SK-N-SH (cell line): ENCODE data around the gene GPATCH1. TPM values are rescaled to one million over a fixed set of nuclear protein-coding genes. Genes with fewer than 3 reads are reported as not detected.

Experiments
- CTCF ChIA-PET: fragments of 300-600, 350-600 bp; formaldehyde crosslinking; extraction: SDS; loops from one replicate; lab custom pipeline; 2021; lab: Yijun Ruan, JAX
- POLR2A ChIA-PET: fragments of 350-600 bp; sonication (Branson Sonifier 250); formaldehyde crosslinking; extraction: SDS; loops from one replicate; lab custom pipeline; 2020; ENCODE audit warnings: antibody characterized with exemption, inconsistent platforms; lab: Yijun Ruan, JAX
- DNase-seq: peaks from one replicate; pipeline ENCODE4 v3.0.0; 2012
- H2AFZ ChIP-seq: fragments of 200-600 bp; sonication (generic); 2 replicates; pipeline ENCODE4 v1.8.1; 2016; ENCODE audit warnings: antibody characterized with exemption, mild to moderate bottlenecking, low read depth
- H3F3A ChIP-seq: fragments of 200-600 bp; sonication (generic); replicated peaks from 2 replicates; pipeline ENCODE3; 2016; ENCODE audit warnings: antibody characterized with exemption, mild to moderate bottlenecking; ENCODE audit not compliant: insufficient read depth
- H3K27ac ChIP-seq, 2 experiments: fragments of 200-500 bp in 1 of 2; fragments of 200-600 bp in 1 of 2; sonication (Bioruptor generic) in 1 of 2; sonication (generic), shearing (Covaris generic) in 1 of 2; 2 replicates each; pipeline versions ENCODE4 v1.5.1 to v1.6.1; 2014 to 2016; ENCODE audit warnings: low read depth in 2 of 2, inconsistent platforms in 1 of 2, low read length in 1 of 2, mild to moderate bottlenecking in 1 of 2, mixed read lengths in 1 of 2
- H3K27me3 ChIP-seq: fragments of 200-600 bp; sonication (generic), shearing (Covaris generic); 2 replicates; pipeline ENCODE4 v1.6.1; 2016; ENCODE audit warnings: mixed run types; ENCODE audit not compliant: insufficient read depth
- H3K36me3 ChIP-seq, 2 experiments: fragments of 200-500 bp in 1 of 2; fragments of 200-600 bp in 1 of 2; sonication (Bioruptor generic) in 1 of 2; sonication (generic) in 1 of 2; replicated peaks in 1 of 2; 2 replicates each; pipeline versions ENCODE3 to v1.5.1; 2014 to 2016; ENCODE audit warnings: low read length in 1 of 2, mild to moderate bottlenecking in 1 of 2; ENCODE audit not compliant: insufficient read depth in 2 of 2, control insufficient read depth in 1 of 2
- H3K4me1 ChIP-seq, 2 experiments: fragments of 200-500 bp in 1 of 2; fragments of 200-600 bp in 1 of 2; sonication (Bioruptor generic) in 1 of 2; sonication (generic), shearing (Covaris generic) in 1 of 2; 2 replicates each; pipeline versions ENCODE4 v1.5.1 to v1.6.1; 2014 to 2016; ENCODE audit warnings: low read depth in 1 of 2, low read length in 1 of 2, mixed run types in 1 of 2; ENCODE audit not compliant: insufficient read depth in 2 of 2, control insufficient read depth in 1 of 2
- H3K4me2 ChIP-seq: fragments of 200-600 bp; sonication (generic), shearing (Covaris generic); 2 replicates; pipeline ENCODE4 v1.6.1; 2017; ENCODE audit warnings: mixed run types
- H3K4me3 ChIP-seq, 2 experiments: fragments of 200-500 bp in 1 of 2; fragments of 200-600 bp in 1 of 2; sonication (Bioruptor generic) in 1 of 2; sonication (generic), shearing (Covaris generic) in 1 of 2; 2 replicates each; pipeline versions ENCODE4 v1.5.1 to v1.8.1; 2014 to 2016; ENCODE audit warnings: low read depth in 2 of 2, inconsistent platforms in 1 of 2, low read length in 1 of 2, mild to moderate bottlenecking in 1 of 2, mixed read lengths in 1 of 2, moderate library complexity in 1 of 2
- H3K79me2 ChIP-seq: fragments of 200-600 bp; sonication (generic); 2 replicates; pipeline ENCODE4 v1.8.1; 2017; ENCODE audit warnings: mild to moderate bottlenecking; ENCODE audit not compliant: insufficient read depth
- H3K9ac ChIP-seq: fragments of 200-600 bp; sonication (generic); 2 replicates; pipeline ENCODE4 v1.6.1; 2017; ENCODE audit warnings: mixed run types
- H3K9me2 ChIP-seq: fragments of 200-600 bp; sonication (generic); 2 replicates; pipeline ENCODE4 v1.6.1; 2017; ENCODE audit warnings: mixed run types
- H3K9me3 ChIP-seq: fragments of 200-600 bp; sonication (generic); 2 replicates; pipeline ENCODE4 v1.6.1; 2017; ENCODE audit warnings: mixed run types, mild to moderate bottlenecking, moderate library complexity
- H4K20me1 ChIP-seq: fragments of 200-600 bp; sonication (generic); 2 replicates; pipeline ENCODE4 v1.6.1; 2017; ENCODE audit warnings: mild to moderate bottlenecking, mixed run types; ENCODE audit not compliant: insufficient read depth
- CHD2 ChIP-seq: fragments of 150-350 bp; IDR thresholded peaks from 2 replicates; pipeline ENCODE4 v1.6.1; 2018; ENCODE audit warnings: low read length; ENCODE audit not compliant: partially characterized antibody
- CTCF ChIP-seq: fragments of 200-600 bp; sonication (generic); IDR thresholded peaks from 2 replicates; pipeline ENCODE4 v1.6.1; 2017; ENCODE audit warnings: antibody characterized with exemption, mild to moderate bottlenecking, moderate library complexity
- ELF1 ChIP-seq: IDR thresholded peaks from 2 replicates; pipeline ENCODE4 v1.4.0; 2012
- EZH2phosphoT487 ChIP-seq: fragments of 200-600 bp; sonication (generic); IDR thresholded peaks from 2 replicates; pipeline ENCODE4 v1.6.1; 2017; ENCODE audit warnings: low read depth, mixed run types, mild to moderate bottlenecking, antibody characterized with exemption, moderate library complexity, borderline replicate concordance
- FOSL2 ChIP-seq: IDR thresholded peaks from 2 replicates; pipeline ENCODE4 v1.4.0; 2012; ENCODE audit warnings: low read depth, mild to moderate bottlenecking, moderate library complexity, borderline replicate concordance
- GABPA ChIP-seq: IDR thresholded peaks from 2 replicates; pipeline ENCODE4 v1.4.0; 2012; ENCODE audit warnings: low read depth, mild to moderate bottlenecking
- MEF2A ChIP-seq: IDR thresholded peaks from 2 replicates; pipeline ENCODE4 v1.4.0; 2012; ENCODE audit warnings: low read depth, borderline replicate concordance
- NFIC ChIP-seq: IDR thresholded peaks from 2 replicates; pipeline ENCODE4 v1.4.0; 2012; ENCODE audit warnings: borderline replicate concordance
- RAD21 ChIP-seq: IDR thresholded peaks from 2 replicates; pipeline ENCODE4 v1.6.1; 2012; ENCODE audit warnings: mild to moderate bottlenecking, low read length
- REST ChIP-seq: IDR thresholded peaks from 2 replicates; pipeline ENCODE4 v1.6.1; 2012; ENCODE audit warnings: mild to moderate bottlenecking, low read depth, low read length, moderate library complexity
- SMC3 ChIP-seq: IDR thresholded peaks from 2 replicates; pipeline ENCODE4 v1.6.1; 2012; ENCODE audit warnings: low read depth, low read length, improper control_type of control experiment
- USF1 ChIP-seq: IDR thresholded peaks from 2 replicates; pipeline ENCODE4 v1.4.0; 2012; ENCODE audit warnings: low read depth, borderline replicate concordance
- YY1 ChIP-seq: IDR thresholded peaks from 2 replicates; pipeline ENCODE4 v1.4.0; 2012; ENCODE audit warnings: low read depth, mild to moderate bottlenecking
- ZBTB33 ChIP-seq: IDR thresholded peaks from 2 replicates; pipeline ENCODE4 v1.4.0; 2012; ENCODE audit warnings: low read depth, borderline replicate concordance
- WGBS: methylation state at CpG from one replicate; pipeline ENCODE4 v1.1.6; 2017; ENCODE audit warnings: low lambda C conversion rate; 5-methylcytosine and 5-hydroxymethylcytosine counted together
- polyA plus RNA-seq, 3 experiments: library from polyadenylated mRNA; depleted of rRNA; stranded (reverse); fragments of >200 nt; gene quantifications; 2 replicates each; pipeline ENCODE4 v1.2.3, GENCODE V29; 2012
- TF ChIP-seq, protein P1 (sequence below): IDR thresholded peaks from 2 replicates; pipeline ENCODE4; 2012
- TF ChIP-seq, protein P2 (sequence below): fragments of 150-350 bp; IDR thresholded peaks from 2 replicates; pipeline ENCODE4 v1.6.1; 2017; ENCODE audit warnings: antibody characterized with exemption, low read length, low read depth, borderline replicate concordance

GPATCH1 gene
- polyA plus RNA-seq, 1 of the 3 experiments (the other 2 are of a cell fraction), result 5.9 TPM

DNA sequence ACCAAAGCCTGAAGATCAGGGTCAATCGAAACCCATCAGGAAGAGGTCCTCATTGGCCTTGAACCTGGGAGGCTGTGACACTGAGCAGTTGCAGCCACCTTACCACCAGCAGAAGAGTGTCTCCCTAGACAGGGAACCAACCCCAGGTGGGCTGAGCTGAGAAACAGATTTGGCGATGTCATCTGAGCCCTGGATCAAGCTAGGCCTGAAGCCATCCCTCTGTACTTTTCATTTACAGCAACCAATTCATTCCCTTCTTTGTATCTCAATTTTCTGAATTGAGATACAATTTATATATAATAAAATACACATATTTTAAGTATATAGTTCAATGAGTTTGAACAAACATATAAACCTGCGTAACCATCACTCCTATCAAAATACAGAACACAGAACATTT lies 30.9 kb upstream of the GPATCH1 start:
- H3K27me3 ChIP-seq, result no peaks in the 10 kb centered on the region
- no peaks in the 10 kb centered on the region for H3K9me3 ChIP-seq
- no peak overlapping the region for H3K27ac ChIP-seq
- no peaks in the 10 kb centered on the region for H3K4me1 ChIP-seq
- no peak overlapping the region for H3K4me2 ChIP-seq
- no peak for DNase-seq
- H3K79me2 ChIP-seq, result no peaks in the 10 kb centered on the region
- TF ChIP-seq, protein P1, sequence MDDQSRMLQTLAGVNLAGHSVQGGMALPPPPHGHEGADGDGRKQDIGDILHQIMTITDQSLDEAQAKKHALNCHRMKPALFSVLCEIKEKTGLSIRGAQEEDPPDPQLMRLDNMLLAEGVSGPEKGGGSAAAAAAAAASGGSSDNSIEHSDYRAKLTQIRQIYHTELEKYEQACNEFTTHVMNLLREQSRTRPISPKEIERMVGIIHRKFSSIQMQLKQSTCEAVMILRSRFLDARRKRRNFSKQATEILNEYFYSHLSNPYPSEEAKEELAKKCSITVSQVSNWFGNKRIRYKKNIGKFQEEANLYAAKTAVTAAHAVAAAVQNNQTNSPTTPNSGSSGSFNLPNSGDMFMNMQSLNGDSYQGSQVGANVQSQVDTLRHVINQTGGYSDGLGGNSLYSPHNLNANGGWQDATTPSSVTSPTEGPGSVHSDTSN, result no peak
- TF ChIP-seq ELF1 (no peak), CTCF (no peak), REST (no peak), USF1 (no peak), GABPA (no peak)
- no peaks in the 10 kb centered on the region for H3K36me3 ChIP-seq
- no peaks in the 10 kb centered on the region for H3K9me2 ChIP-seq
- H3F3A ChIP-seq, result no peaks in the 10 kb centered on the region
- H3K4me3 ChIP-seq, result no peak overlapping the region
- no peak overlapping the region for H2AFZ ChIP-seq
- no peaks in the 10 kb centered on the region for H4K20me1 ChIP-seq
- no peak overlapping the region for H3K9ac ChIP-seq
- 97% methylated on average over 3 of the region's 3 CpGs for WGBS
- CTCF ChIA-PET, result no interaction called here
- POLR2A ChIA-PET, result no interaction called here

GRCh38 chr19:33052352-33052972 lies 28.5 kb upstream of the GPATCH1 start:
- 74% methylated on average over 8 of the region's 8 CpGs for WGBS
- Histone ChIP-seq H3K9me2 (no peaks in the 10 kb centered on the region), H3K4me3 (no peak overlapping the region), H3K27ac (no peak overlapping the region), H3K27me3 (no peaks in the 10 kb centered on the region), H2AFZ (no peak overlapping the region), H4K20me1 (no peaks in the 10 kb centered on the region), H3K36me3 (no peaks in the 10 kb centered on the region), H3F3A (no peaks in the 10 kb centered on the region), H3K4me1 (peaks cover 0 to 4% of the 10 kb centered on the region in 2 experiments; a peak in 1 of 4 replicates), H3K9ac (no peak overlapping the region), H3K9me3 (no peaks in the 10 kb centered on the region), H3K79me2 (no peaks in the 10 kb centered on the region), H3K4me2 (no peak overlapping the region)
- TF ChIP-seq SMC3 (no peak), FOSL2 (no peak), CHD2 (no peak), MEF2A (no peak), NFIC (no peak), ZBTB33 (no peak), RAD21 (no peak), EZH2phosphoT487 (no peak), YY1 (no peak)
- TF ChIP-seq, protein P2, sequence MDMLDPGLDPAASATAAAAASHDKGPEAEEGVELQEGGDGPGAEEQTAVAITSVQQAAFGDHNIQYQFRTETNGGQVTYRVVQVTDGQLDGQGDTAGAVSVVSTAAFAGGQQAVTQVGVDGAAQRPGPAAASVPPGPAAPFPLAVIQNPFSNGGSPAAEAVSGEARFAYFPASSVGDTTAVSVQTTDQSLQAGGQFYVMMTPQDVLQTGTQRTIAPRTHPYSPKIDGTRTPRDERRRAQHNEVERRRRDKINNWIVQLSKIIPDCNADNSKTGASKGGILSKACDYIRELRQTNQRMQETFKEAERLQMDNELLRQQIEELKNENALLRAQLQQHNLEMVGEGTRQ, result no peak
- ChIA-PET CTCF (interaction anchor here (0.6 to 0.9 kb wide), 2 partner anchors 32 to 124 kb away, joined by 3 read pairs; no protein-coding TSS in a partner anchor), POLR2A (no interaction called here)
- DNase-seq, result no peak
